Stimulated activated CD8-positive, alpha-beta memory T cell treated with anti-CD3 and anti-CD28 coated beads, Interleukin-15, amount 100 ng/mL, for 4 hours (primary cell): ENCODE data around the gene NPR2.

Experiments
- DNase-seq, 2 donors: peaks; one replicate each; pipeline ENCODE4 v3.0.0-alpha.2; 2020; ENCODE audit warnings: low read depth in 2 of 2

Gene NPR2

GRCh38 chr9:35858458-35858857 is 67.1 kb downstream of the NPR2 start:
- no peak for DNase-seq
